Measurements from ENCODE around the gene ARID1B. TPM values are rescaled to one million over a fixed set of nuclear protein-coding genes. Genes with fewer than 3 reads are reported as not detected.
A peak's percentile ranks its signal among the peaks of the same experiment; 100 is the strongest.

The ARID1B gene
- total RNA-seq, 4 donors from 2014 or later = 157 to 315 (median 206) TPM

DNA sequence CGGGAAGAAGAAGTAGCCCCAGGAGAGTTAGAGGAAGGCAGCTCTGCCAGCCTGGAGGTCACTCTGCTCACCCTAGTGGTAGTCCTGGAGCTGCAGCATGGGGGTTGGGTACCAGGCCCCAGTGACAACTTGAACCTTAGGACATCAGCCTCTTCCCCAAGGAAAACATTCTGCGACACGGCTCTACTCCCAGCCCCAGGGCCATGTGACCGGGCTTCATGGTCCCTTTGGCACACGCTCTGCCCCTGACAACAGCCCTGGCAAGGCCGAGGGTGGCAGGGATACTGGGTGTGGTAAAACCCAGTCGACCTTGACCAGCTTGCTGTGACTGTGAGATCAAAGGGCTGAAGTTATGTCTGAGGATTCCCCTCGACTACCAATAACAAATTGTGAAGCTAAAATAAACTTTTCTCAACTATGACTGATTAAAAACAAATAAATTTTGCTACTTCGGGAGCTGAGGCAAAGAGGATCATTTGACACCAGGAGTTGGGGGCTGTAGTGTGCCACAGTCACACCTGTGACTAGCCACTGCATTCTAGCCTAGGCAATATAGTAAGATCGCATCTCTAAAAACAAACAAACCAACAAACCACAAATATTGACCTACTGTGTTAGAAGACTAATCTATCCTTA, 24.4 kb upstream of the ARID1B start:
- intact Hi-C loops (cut with DNase I) = no loop called here

DNA sequence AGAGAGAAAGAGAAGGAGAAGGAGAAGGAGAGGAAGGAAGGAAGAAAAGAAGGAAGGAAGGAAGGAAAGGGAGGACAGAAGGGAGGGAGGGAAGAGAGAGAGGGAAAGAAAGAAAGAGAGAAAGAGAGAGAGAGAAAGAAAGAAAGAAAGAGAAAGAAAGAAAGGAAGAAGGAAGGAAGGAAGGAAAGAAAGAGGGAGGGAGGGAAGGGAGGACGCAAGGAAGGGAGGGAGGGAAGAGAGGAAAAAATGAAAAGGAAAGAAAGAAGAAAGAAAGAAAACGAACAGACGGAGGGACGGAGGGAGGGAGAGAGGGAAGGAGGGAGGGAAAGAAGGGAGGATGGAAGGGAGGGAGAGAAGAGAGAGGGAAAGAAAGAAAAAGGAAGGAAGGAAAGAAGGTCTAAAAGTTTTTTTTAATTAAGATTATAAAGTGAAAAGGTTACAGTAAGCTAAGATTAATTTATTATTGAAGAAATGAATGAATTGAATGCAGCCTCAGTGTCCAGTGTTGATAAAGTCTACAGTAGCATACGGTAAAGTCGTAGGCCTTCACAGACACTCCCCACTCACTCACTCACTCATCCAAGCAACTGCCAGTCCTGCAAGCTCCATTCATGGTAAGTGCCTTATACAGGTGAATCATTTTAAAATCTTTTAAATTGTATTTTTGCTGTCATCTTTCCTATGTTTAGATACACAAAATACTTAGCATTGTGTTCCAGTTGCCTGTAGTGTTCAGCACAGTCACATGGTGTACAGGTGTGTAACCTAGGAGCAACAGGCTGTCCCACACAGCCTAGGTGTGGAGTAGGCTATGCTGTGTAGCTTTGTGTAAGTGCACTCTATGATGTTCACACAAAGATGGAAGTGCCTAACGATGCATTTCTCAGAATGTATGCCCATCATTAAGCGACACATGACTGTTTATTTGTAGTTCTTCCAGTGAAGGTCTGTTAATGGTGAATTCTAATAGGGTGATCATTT, 20.3 kb upstream of the ARID1B start:
- H3K9me3 ChIP-seq = no peaks in the 10 kb centered on the region
- H3K4me3 ChIP-seq (replicated peaks in 1 of 3) = no peak overlapping the region
- 90 to 94% methylated on average over 8 of the region's 8 CpGs for WGBS, 2 donors
- TF ChIP-seq POLR2A (IDR thresholded peaks at IDR 0.05) = no peak
- TF ChIP-seq, protein P1, sequence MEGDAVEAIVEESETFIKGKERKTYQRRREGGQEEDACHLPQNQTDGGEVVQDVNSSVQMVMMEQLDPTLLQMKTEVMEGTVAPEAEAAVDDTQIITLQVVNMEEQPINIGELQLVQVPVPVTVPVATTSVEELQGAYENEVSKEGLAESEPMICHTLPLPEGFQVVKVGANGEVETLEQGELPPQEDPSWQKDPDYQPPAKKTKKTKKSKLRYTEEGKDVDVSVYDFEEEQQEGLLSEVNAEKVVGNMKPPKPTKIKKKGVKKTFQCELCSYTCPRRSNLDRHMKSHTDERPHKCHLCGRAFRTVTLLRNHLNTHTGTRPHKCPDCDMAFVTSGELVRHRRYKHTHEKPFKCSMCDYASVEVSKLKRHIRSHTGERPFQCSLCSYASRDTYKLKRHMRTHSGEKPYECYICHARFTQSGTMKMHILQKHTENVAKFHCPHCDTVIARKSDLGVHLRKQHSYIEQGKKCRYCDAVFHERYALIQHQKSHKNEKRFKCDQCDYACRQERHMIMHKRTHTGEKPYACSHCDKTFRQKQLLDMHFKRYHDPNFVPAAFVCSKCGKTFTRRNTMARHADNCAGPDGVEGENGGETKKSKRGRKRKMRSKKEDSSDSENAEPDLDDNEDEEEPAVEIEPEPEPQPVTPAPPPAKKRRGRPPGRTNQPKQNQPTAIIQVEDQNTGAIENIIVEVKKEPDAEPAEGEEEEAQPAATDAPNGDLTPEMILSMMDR (IDR thresholded peaks at IDR 0.05) = no peak
- no peaks in the 10 kb centered on the region for H3K36me3 ChIP-seq
- H3K27me3 ChIP-seq = no peaks in the 10 kb centered on the region
- no peak for DNase-seq
- H3K4me1 ChIP-seq = peaks cover 0 to 11% of the 10 kb centered on the region in 2 donors
- H3K27ac ChIP-seq = no peak overlapping the region
- intact Hi-C loops (cut with DNase I) = loop anchor here (5.0 kb wide), 1 partner anchor 200 kb away; no protein-coding TSS in a partner anchor

More for the DNA sequence above, 24.4 kb upstream of the ARID1B start:
- Histone ChIP-seq H3K9me3 (no peaks in the 10 kb centered on the region), H3K4me1 (peaks cover 0 to 11% of the 10 kb centered on the region in 2 donors), H3K27ac (peak overlapping the region in 2 of 3 donors; percentile 6 to 46), H3K27me3 (no peaks in the 10 kb centered on the region), H3K4me3 (replicated peaks in 1 of 3) (no peak overlapping the region), H3K36me3 (no peaks in the 10 kb centered on the region)
- peak; percentile 86 to 87 for DNase-seq
- TF ChIP-seq, protein P1 (IDR thresholded peaks at IDR 0.05) = peak in 4 of 6 experiments; percentile 45 to 62 (median 56)
- no peak for TF ChIP-seq POLR2A (IDR thresholded peaks at IDR 0.05)
- 24 to 28% methylated on average over 9 of the region's 10 CpGs for WGBS, 2 donors

DNA sequence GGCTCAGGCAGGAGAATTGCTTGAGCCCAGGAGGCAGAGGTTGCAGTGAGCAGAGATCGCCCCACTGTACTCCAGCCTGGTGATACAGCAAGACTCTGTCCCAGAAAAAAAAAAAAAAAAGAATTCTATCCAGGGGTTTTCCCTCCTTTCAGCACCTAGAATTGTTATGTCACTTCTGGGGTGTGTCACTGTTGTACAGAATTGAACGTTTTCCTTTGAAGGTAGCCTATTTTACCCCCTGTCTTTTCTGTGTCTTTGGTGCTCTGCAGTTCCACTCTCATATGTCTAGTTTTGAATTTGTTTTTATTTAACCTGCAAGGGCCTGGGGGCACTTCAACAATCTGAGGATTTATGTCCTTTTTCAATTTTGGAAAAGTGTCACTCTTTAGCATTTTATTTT, 19.3 kb upstream of the ARID1B start:
- WGBS, 2 donors = 75 to 78% methylated on average over 2 of the region's 2 CpGs

DNA sequence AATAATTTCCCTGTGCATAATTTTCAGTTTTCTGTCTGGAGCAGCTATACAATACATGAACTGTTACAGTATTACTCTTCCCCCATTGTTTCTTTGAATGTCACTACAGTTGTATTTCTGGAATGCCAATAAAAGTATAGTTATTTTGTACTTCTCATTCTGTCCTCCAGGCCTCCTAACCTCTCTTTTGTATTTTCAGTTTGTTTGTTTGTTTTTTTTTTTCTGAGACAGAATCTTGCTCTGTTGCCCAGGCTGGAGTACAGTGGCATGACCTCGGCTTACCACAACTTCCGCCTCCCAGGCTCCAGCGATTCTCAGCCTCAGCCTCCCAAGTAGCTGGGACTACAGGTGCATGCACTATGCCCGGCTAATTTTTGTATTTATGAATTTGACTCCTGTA, 16.8 kb upstream of the ARID1B start:
- TF ChIP-seq, protein P1 (IDR thresholded peaks at IDR 0.05) = no peak
- Histone ChIP-seq H3K27me3 (no peaks in the 10 kb centered on the region), H3K36me3 (no peaks in the 10 kb centered on the region), H3K27ac (no peak overlapping the region), H3K4me3 (replicated peaks in 1 of 3) (no peak overlapping the region), H3K4me1 (no peaks in the 10 kb centered on the region), H3K9me3 (no peaks in the 10 kb centered on the region)
- no peak for DNase-seq
- intact Hi-C loops (cut with DNase I) = no loop called here
- whole genome bisulfite sequencing, 2 donors = 93 to 94% methylated on average over 4 of the region's 4 CpGs

More for the DNA sequence above, 19.3 kb upstream of the ARID1B start:
- Histone ChIP-seq H3K36me3 (no peaks in the 10 kb centered on the region), H3K27me3 (no peaks in the 10 kb centered on the region), H3K27ac (no peak overlapping the region), H3K9me3 (no peaks in the 10 kb centered on the region), H3K4me3 (replicated peaks in 1 of 3) (no peak overlapping the region), H3K4me1 (peaks cover 0 to 2% of the 10 kb centered on the region in 2 donors)
- TF ChIP-seq, protein P1 (IDR thresholded peaks at IDR 0.05) = no peak
- no peak for TF ChIP-seq POLR2A (IDR thresholded peaks at IDR 0.05)
- intact Hi-C loops (cut with DNase I) = loop anchor here (5.0 kb wide), 1 partner anchor 201 kb away; no protein-coding TSS in a partner anchor
- DNase-seq = no peak
